Fibroblast of skin of right biceps (primary cell): ENCODE data around the gene DLK1.

Source experiments
- DNase-seq: peaks from one replicate; pipeline ENCODE4 v3.0.0-alpha.2; 2013

The DLK1 gene

DNA sequence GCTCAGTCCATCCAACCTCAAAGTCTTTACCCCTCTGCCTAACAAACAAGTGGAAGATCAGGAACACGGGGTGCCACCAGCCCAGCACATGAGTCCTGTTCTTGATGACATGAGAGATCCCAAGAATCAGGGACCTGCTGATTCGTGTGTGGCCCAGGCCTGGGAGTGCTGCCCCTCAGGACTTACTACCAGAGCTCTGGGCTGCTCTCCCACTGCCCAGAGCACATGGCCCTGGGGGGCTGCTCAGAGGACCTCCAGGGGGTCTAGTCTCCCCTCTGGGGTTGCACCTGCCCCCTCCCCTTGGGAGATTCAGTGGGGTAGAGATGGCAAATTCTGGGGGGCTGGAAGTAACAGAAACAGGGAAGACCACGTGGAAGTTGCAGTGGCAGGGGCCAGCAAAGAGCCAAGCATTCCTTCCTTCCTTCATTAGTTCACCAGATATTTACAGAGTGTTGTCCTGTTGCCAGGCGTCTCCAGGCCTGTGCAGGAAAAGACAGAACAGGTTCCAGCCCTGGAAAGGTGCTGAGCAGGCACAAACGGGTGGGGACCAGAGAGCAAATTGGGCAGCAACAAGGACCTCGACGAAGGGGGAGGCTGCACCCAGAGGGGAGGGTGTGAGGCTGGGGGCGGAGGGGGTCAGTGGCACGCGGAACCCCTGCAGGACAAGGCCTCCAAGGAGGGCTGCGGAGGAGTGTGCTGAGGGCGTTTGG, 54.1 kb downstream of the DLK1 start:
- no peak for DNase-seq

DNA sequence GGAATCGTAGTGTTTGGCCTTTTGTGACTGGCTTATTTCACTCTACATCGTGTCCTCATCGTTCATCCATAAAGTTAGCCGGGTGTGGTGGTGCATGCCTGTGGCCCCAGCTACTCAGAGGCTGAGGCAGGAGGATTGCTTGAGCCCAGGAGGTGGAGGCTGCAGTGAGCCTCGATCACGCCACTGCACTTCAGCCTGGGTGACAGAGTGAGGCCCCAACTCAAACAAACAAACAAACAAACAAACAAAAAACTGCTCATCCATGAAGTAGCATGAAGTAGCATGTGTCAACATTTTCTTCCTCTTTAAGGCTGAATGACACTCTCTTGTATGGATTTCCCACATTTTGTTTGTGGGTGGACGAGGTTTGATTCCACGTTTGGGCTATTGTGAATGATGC, 55.3 kb downstream of the DLK1 start:
- DNase-seq, result no peak

DNA sequence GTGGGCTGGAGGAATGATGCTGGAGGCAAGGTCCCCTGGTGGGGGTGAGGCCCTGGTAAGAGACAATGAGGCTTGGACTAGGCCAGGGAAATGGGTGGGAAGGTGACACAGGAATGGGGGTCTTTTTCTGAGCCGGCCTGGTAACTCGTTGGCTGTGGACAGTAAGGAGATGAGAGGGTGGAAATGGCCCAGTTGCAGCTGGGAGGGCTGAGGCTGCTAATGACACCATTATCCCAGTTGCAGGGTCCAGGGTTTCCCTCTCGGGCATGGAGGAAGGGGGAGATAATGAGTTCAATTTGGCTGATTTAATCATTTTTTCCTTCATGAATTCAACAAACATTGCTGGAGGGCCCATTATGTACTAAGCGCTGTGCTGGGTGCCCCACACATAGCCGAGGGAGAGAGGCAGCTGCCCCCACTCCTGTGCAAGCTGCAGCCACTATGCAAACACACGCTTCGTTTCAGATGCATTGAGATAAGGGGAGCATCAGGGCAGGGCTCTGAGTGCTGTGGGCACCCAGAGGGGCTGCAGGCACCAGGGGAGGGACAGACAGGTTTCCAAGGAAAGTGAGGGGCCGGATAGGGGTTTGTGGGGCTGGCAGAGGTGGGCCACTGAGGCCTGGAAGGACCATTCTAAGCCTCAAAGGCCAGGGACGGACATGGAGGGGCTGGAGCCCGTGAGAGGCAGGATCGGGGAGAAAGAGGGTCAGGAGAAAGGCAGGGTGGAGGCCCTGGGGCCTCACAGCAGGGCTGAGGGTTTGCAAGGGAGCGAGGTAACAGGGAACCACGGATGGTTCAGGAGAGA, 56.0 kb downstream of the DLK1 start:
- no peak for DNase-seq

DNA sequence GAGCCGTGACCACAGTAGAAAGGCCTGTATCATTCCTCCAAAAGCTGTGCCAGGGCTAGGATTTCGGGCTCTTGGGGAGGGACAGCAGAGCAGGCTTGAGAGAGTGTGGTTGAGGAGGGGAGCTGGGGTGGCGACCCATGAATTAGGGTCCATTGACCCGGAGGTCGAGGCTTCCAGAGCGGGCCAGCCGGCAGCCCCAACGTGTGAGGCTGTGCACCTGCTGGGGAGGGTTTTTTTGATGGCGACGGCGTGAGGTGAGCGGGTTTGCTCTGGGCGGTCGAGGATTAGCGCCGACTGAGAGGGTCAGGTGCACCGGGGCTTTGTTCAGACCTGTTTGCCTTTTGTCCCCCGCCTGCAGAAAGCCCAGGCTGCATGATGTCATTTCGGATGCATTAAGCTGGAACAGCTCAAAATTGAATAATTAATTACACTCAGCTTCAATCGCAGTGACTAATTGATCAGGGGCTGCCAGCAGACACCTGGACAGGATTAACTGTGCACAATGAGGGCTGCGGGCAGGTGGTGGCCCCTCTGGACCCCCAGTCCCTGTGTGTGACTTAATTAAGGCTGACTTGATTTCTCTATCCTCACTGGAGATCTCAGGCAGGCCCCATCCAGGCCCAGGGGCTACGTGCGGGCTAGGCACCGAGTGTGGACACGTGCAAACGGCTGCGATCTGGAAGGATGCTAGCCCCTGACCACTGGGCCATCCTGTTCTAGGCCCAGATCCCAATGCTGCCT, 57.1 kb downstream of the DLK1 start:
- DNase-seq, result no peak

DNA sequence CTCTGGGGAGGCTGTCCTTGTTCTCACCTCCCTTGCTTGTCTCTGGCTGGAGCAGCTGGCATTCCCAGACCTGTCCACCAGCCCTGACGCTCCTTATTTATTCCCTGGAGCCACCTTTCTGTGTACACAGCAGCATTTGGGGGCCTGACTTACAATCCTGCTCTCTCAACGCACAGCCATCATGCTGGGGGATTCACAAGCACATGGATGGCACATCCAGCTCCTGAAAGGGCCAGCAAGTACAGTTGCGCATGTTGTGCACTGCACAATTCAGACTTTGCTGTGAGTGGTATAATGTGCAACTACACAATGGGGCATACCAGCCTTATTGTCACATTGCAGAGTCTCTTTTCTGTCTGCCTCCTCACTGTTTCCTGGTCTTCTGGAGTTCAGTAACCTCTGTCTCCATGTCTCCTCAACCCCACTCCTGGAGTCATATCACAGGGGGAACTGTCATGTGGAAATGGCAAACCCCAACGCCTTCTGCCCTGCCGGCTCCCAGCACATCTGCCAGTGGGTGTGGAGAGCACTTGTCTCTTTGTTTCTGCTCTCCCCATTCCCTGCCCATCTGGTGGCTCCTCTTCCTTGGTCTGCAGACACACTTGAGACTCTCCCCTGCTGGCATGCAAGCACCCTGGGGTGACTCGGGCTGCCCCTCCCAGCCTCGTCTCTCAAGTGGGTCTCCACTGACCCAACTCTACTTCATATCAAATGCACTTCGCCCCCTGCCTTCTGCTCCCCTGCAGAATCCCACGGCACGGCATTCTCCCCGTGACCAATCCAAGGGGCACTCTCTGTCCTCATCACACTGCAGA, 58.0 kb downstream of the DLK1 start:
- DNase-seq, result no peak

DNA sequence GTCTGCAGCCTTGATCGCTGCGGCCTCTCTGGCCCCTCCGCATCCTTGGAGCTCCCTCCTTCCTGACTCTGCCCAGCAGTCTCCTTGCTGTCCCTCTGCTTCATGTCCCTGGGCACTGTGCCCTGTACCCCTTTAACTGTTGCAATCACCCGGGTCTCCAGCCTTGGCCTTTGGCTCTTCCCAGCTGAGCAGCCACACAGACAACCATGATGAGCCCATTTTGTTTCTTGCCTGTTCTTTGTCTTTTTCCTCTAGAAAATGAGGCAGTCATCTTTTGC, 58.6 kb downstream of the DLK1 start:
- DNase-seq, result no peak

DNA sequence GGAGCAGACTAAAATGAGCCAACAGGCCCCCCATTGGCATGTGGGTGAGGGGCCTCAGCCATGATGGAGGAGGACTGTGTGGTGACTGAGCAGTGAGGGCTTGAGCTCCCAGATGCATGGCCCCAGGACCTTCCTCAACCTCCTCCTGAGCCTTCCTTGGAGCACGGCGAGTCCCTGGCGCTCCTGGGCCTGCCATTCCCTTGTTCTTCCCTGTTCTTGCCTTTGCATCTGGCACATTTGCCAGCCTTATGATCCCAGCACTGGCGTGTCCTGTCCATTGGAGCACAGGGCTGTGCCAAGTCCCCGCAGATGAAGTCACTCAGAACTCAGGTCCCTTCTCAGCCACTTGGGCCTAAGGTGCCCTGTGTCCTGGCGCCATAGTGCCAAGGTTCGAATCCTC, 58.9 kb downstream of the DLK1 start:
- DNase-seq, result no peak

DNA sequence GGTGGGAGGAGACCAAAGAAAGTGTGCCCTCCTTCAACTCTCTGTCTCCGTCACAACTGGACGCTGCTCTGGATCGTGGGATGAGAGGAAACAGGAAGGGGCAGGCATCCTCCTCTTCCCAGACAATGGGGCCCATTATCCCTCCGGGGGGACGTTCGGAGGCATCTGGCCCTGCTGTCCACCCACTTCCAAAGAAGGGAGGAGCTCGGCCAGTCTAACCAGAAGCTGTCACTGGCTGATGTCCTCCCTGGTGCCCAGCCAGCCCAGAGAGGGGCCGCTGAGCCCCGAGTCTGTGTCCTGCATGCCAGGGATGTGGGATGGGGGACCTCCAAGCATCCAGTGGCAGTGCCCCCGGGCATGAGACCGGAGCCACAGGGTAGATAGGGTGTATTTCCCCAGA, 59.4 kb downstream of the DLK1 start:
- DNase-seq, result no peak

DNA sequence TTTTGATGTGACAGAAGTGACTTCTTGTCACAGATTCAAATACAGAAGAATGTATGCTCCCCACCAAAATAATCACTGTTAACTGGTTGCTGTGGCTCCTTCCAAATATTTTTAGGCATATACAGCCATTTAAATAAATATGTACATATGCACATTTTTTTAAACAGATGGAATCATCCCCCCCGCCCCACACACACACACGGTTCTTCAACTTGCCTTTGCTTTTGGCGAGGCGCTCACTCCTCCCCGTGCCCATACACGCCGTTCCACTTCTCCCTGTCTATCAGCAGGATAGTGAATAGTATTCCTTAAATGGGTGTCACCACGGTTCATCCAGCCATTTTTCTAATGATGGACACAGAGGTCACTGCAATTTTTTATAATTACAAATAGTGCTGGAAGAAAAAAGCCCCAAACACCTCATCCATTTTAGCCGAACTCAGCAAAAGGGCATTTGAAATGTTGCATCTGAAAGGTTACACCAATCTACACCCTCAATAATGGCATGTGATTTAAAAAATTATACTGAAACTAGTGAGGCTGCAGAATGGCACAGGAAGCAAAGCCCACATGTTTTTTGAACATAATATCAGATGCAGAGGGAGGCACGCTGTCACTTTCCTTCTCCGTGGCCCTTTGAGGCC, 60.0 kb downstream of the DLK1 start:
- no peak for DNase-seq

DNA sequence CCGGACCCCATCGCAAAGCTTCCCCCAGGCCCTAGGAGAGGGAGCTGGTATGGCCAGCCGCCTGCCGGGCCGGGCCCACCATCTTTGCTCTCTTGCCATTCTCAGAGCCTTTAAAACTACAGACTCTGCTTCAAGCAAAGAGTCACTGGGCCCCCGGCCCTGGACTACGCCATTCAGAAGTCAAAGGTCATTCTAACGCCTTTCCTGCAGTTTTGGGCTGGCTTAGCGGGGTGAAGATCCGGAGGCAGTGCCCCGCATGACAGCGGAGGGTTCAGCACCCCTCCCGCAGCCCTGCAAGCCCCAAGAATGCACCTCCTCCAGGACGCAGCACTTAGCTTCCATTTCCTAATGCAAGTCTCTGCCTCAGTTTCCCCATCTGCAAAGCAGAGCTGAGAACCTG, 61.0 kb downstream of the DLK1 start:
- no peak for DNase-seq
